ENCODE results near the gene PPP2R2C. TPM values are rescaled to one million over a fixed set of nuclear protein-coding genes. Genes with fewer than 3 reads are reported as not detected.

The PPP2R2C gene
- total RNA-seq, 2 donors from 2014 or later = 8.0 to 10.4 TPM

DNA sequence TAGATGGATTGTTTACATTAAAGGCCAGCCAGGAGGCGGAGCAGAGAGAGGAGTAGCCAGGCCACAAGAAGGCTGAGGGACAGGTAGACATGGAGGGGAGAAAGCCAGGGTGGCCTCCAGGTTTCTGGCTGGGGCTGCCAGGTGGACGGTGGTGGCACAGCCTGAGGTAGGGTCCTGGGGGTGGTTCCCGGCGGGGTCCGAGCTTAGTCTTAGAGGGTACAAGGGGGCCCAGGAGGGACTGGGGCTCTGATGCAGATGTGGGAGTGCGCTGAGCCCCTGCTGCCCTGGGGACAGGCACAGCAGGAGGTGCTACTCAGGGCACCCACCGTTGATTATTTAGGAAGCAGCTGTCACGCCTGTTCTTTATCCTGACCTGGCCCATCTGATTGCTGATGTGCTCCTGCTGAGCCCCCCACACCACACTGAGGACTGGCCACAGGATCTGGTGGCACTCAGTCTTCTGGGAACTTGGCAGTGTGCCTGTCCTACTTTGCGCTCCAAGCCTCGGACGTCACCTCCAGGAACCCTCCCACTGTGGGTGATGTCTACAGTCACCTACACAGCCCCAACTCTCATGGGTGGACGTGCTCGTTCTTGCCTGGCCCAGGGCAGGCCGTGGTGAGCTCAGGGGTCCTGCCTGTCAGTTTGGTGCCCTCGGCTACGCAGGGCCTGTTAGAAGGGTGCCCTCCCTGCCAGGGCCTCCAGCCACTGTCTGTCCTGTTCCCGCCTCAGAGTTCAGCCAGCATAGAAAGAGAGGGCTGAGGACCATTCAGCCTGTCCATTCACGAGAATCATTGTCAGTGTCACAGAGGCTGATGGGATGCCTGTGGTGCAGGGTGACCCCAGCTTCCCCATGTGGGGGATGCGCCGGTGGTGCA, 190.7 kb downstream of the PPP2R2C start:
- Histone ChIP-seq H3K36me3 (peaks cover 0 to 1% of the 10 kb centered on the region in 2 donors), H3K27ac (no peak overlapping the region), H3K4me1 (replicated peaks) (no peaks in the 10 kb centered on the region), H3K4me3 (no peak overlapping the region), H3K9me3 (no peaks in the 10 kb centered on the region), H3K27me3 (replicated peaks; ENCODE audit: insufficient read depth) (no peaks in the 10 kb centered on the region)
- DNase-seq (ENCODE audit: low spot score) = no peak
- intact Hi-C loops (cut with DNase I) = no loop called here
- TF ChIP-seq, protein P1, sequence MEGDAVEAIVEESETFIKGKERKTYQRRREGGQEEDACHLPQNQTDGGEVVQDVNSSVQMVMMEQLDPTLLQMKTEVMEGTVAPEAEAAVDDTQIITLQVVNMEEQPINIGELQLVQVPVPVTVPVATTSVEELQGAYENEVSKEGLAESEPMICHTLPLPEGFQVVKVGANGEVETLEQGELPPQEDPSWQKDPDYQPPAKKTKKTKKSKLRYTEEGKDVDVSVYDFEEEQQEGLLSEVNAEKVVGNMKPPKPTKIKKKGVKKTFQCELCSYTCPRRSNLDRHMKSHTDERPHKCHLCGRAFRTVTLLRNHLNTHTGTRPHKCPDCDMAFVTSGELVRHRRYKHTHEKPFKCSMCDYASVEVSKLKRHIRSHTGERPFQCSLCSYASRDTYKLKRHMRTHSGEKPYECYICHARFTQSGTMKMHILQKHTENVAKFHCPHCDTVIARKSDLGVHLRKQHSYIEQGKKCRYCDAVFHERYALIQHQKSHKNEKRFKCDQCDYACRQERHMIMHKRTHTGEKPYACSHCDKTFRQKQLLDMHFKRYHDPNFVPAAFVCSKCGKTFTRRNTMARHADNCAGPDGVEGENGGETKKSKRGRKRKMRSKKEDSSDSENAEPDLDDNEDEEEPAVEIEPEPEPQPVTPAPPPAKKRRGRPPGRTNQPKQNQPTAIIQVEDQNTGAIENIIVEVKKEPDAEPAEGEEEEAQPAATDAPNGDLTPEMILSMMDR (IDR thresholded peaks at IDR 0.05) = no peak
- TF ChIP-seq POLR2AphosphoS5 (IDR thresholded peaks at IDR 0.05) (no peak), POLR2A (IDR thresholded peaks at IDR 0.05) (no peak)
- 75% methylated on average over 19 of the region's 20 CpGs for WGBS

DNA sequence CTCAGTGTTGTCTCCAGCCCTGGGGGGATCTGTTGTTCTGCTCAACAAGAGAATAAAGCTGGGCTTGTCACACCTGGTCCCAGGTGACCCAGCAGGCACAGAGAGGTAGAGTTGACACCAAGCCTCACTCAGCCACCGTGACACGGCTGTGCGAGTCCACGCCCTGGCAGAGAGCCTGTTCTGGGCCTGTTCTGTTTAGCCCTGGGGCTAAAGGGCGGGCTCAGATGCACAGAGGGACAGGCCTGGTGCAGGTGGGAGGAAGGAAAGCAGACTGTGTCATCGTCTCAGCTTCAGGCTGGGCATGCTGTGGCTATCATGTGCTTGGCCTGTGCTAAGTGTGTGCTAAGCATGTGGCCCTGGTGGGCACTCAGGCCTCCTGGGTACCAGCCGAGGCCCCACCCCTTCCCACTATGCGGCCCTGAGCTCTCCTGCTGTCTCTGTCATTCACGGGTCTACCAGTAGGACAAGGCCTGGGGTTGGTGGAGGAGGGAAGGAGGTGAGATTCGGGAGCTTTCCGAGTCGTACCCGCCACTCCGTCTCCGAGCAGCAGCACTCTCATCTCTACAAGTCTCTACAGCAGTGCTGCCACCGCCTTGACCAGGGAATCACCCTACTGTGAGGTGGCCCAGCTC, 191.9 kb downstream of the PPP2R2C start:
- H3K36me3 ChIP-seq = no peaks in the 10 kb centered on the region
- no peak overlapping the region for H3K27ac ChIP-seq
- no peak for DNase-seq (ENCODE audit: low spot score)
- H3K27me3 ChIP-seq (replicated peaks; ENCODE audit: insufficient read depth) = no peaks in the 10 kb centered on the region
- H3K9me3 ChIP-seq = no peaks in the 10 kb centered on the region
- TF ChIP-seq, protein P1 (IDR thresholded peaks at IDR 0.05) = no peak
- no peak for TF ChIP-seq POLR2A (IDR thresholded peaks at IDR 0.05)
- no peak for TF ChIP-seq POLR2AphosphoS5 (IDR thresholded peaks at IDR 0.05)
- no peak overlapping the region for H3K4me3 ChIP-seq
- WGBS = 74% methylated on average over 15 of the region's 16 CpGs
- intact Hi-C loops (cut with DNase I) = no loop called here
- H3K4me1 ChIP-seq (replicated peaks) = no peaks in the 10 kb centered on the region

DNA sequence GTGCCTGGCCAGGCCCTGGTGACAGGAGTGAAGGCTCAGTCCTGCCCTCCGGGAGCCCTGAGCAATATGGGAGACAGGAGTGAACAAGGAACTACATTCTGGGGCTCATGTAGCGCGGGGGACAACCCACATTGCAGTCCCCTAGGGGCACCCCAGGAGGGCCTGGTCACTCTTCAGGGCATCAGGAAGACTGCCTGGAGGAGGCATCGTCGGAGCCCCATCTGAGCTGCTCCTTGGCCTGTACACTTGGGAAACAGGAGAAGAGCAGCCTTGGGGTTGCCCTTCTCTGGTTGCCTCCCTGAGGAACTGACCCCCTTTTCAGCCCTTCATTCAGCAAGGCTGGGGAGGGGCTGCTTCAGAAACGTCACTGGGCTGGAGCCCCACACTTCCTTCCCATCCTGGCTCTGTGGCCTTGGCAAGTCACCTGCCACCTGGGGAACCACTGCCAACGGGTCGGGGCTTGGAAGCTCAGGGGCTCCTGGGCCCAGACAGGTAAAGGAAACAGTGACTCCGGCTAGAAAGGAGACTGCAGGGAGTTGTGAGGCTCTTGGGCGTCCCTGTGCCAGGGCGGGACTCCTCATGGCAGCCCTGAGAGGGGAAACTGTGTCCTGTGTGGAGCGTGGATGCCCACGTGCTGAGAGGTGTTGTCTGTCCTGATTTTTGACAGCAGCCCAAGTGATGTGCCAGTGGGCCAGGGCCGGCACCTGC, 192.7 kb downstream of the PPP2R2C start:
- TF ChIP-seq, protein P1 (IDR thresholded peaks at IDR 0.05) = no peak
- TF ChIP-seq POLR2A (IDR thresholded peaks at IDR 0.05) (no peak), POLR2AphosphoS5 (IDR thresholded peaks at IDR 0.05) (no peak)
- H3K4me1 ChIP-seq (replicated peaks) = no peaks in the 10 kb centered on the region
- no peak overlapping the region for H3K4me3 ChIP-seq
- intact Hi-C loops (cut with DNase I) = no loop called here
- no peaks in the 10 kb centered on the region for H3K36me3 ChIP-seq
- no peaks in the 10 kb centered on the region for H3K27me3 ChIP-seq (replicated peaks; ENCODE audit: insufficient read depth)
- no peaks in the 10 kb centered on the region for H3K9me3 ChIP-seq
- 83% methylated on average over 14 of the region's 14 CpGs for WGBS
- no peak overlapping the region for H3K27ac ChIP-seq
- no peak for DNase-seq (ENCODE audit: low spot score)

DNA sequence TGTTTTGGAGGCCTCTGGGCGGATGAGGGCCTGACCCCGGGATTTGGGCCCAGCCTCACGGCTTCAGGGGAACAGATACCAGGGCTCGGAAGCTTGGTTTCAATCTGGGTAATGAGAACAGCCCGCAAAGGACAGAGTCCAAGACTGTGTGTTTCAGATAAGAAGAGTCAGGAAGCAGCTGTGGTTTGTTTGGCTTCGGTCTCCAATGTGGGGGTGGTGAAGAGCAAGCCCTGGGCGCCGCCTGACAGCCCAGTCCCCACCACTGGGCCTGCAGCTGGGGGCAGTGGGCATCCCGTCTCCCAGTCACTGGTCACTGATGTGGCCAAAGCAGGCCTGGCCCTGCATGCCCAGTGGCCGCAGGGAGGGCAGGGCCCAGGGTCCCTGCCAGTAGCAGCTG, 193.6 kb downstream of the PPP2R2C start:
- Histone ChIP-seq H3K4me1 (replicated peaks) (no peaks in the 10 kb centered on the region), H3K36me3 (no peaks in the 10 kb centered on the region), H3K4me3 (no peak overlapping the region), H3K27me3 (replicated peaks; ENCODE audit: insufficient read depth) (no peaks in the 10 kb centered on the region), H3K9me3 (no peaks in the 10 kb centered on the region), H3K27ac (peak overlapping the region; percentile 10 to 43)
- TF ChIP-seq, protein P1 (IDR thresholded peaks at IDR 0.05) = no peak
- TF ChIP-seq POLR2A (IDR thresholded peaks at IDR 0.05) = no peak
- TF ChIP-seq POLR2AphosphoS5 (IDR thresholded peaks at IDR 0.05) = no peak
- intact Hi-C loops (cut with DNase I) = no loop called here
- DNase-seq (ENCODE audit: low spot score) = no peak
- WGBS = 53% methylated on average over 10 of the region's 10 CpGs

All from prostate gland (tissue), 2 donors.